GM12865 (cell line): ENCODE data around the gene CDH9.

Experiments
- DNase-seq: peaks from one replicate; pipeline ENCODE4 v3.0.0; 2010; ENCODE audit warnings: low read depth
- H3K4me3 ChIP-seq: 2 replicates; pipeline ENCODE4 v1.5.1; 2011; ENCODE audit warnings: mild to moderate bottlenecking, low read depth, low read length, control low read depth
- CTCF ChIP-seq: IDR thresholded peaks from 2 replicates; pipeline ENCODE4 v1.5.1; 2011; ENCODE audit warnings: low read length, control low read depth, low read depth, inconsistent platforms; ENCODE audit not compliant: insufficient read depth; ENCODE audit errors: missing control alignments

Gene CDH9

GRCh38 chr5:27041372-27041771 is 3.0 kb upstream of the CDH9 start:
- no peak for TF ChIP-seq CTCF

GRCh38 chr5:27034565-27034964 is 3.8 kb downstream of the CDH9 start:
- H3K4me3 ChIP-seq = no peak overlapping the region
- no peak for TF ChIP-seq CTCF
- DNase-seq = no peak

More at GRCh38 chr5:27041372-27041771, 3.0 kb upstream of the CDH9 start:
- no peak overlapping the region for H3K4me3 ChIP-seq
- DNase-seq = no peak

- no peak for DNase-seq
- no peak overlapping the region for H3K4me3 ChIP-seq
- no peak for TF ChIP-seq CTCF
Observed at GRCh38 chr5:27026801-27027200, 11.6 kb downstream of the CDH9 start.

GRCh38 chr5:27026063-27026462 is 12.3 kb downstream of the CDH9 start:
- no peak overlapping the region for H3K4me3 ChIP-seq
- TF ChIP-seq CTCF = no peak
- no peak for DNase-seq

GRCh38 chr5:27021471-27021870 is 16.9 kb downstream of the CDH9 start:
- no peak overlapping the region for H3K4me3 ChIP-seq
- no peak for DNase-seq
- TF ChIP-seq CTCF = no peak

- TF ChIP-seq CTCF = no peak
- no peak for DNase-seq
- H3K4me3 ChIP-seq = no peak overlapping the region
Observed at GRCh38 chr5:27020973-27021372, 17.4 kb downstream of the CDH9 start.

- DNase-seq = no peak
- no peak overlapping the region for H3K4me3 ChIP-seq
- no peak for TF ChIP-seq CTCF
Observed at GRCh38 chr5:27015758-27016157, 22.6 kb downstream of the CDH9 start.
